HG03378 (cell line): Measurements from ENCODE around the gene CAB39.

ENCODE experiments used
- ATAC-seq: cut with Tn5 transposase; IDR thresholded peaks from one replicate; pipeline ENCODE4 v1.9.1; 2021; ENCODE audit warnings: mild to moderate bottlenecking, moderate library complexity; ENCODE audit not compliant: unreplicated experiment

Gene CAB39

DNA sequence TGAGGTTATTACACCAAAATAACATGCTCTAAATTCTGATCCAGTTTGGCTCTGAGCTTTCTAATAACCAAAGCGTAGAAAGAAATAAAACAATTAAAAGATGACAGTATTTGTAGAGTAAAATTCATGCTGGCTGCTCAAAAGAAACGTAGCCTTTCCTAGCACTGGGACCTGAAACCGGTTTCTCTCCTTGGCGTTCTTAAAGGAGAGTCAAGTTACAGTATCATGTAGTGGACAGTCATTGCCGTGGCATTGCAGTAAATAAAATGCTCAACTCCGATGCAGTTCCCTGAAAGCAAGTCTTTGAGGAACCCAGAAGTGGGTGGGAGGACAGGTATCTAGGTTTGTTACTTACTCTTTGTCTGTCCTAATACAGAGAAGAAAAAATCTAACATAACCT, 99.4 kb downstream of the CAB39 start:
- no peak for ATAC-seq

DNA sequence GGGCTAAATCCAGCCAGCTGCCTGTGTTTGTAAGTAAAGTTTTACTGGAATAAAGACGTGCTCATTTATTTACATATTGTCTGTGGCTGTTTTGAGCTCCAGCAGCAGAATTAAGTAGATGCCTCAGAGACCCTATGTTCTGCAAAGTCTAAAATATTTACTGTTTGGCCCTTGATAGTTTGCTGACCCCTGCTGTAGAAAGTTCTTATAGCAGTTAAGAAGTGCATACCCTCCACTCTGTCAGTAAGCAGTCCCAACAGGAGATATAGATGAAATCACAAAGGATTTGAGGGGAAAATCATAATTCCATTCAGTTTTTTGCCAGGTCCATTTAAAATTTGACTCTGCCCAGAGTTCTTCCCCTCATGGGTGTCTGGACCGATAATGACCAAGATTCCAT, 102.0 kb downstream of the CAB39 start:
- no peak for ATAC-seq

DNA sequence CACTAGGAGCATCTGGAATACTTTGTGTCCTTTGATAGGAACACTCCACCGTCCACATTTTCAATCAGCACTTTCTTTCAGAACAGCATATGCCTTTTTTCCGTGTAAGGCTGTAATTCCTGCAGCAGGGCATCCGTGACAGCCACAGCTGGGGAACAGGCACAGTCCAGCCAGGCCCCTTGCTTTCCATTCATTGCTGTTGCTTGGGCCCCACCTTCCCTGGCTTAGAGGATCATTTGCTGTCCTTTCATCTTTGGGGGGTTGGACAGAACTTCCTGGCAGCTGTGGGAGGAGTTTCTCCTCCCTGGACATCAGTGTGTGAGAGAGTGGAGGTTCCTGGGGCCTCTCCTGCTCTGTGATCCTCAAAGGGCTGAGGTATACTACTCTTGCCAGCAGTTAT, 102.4 kb downstream of the CAB39 start:
- ATAC-seq, result no peak

DNA sequence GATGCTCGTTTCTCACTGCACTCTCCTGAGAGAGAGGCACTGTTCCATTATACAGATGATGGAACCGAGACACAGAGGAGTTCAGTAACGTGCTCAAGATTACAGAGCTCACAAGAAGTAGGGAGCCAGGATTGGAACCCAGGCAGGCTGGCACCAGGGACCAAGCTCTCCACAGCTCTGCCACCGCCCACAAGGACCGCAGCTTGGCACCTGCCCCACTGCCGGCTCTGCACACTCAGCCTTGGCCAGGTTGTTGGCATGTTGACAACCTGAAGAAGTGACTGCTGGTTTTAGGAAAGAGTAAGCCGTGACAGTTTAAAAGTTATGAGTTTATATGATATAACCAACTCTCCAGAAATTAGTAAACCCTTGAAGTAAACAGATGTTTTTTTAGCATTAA, 104.1 kb downstream of the CAB39 start:
- no peak for ATAC-seq

DNA sequence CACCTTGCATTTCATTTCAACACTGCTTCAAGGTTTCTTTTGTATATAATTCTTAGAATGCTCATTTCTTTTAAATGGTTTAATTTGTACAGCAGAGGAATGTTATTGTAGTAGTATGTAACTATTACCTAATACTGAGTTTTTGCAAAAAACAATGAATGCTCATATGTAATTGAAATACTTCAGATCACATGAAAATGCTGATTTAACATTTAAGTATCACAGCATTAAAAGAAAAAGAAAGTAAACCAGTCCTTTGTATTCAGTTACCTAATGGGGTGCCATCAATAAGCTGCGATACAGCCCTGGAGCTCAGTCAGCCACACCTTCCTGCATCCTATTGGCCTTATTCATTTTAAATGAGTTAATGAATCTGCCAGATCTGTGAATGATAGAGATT, 106.8 kb downstream of the CAB39 start:
- ATAC-seq, result no peak

DNA sequence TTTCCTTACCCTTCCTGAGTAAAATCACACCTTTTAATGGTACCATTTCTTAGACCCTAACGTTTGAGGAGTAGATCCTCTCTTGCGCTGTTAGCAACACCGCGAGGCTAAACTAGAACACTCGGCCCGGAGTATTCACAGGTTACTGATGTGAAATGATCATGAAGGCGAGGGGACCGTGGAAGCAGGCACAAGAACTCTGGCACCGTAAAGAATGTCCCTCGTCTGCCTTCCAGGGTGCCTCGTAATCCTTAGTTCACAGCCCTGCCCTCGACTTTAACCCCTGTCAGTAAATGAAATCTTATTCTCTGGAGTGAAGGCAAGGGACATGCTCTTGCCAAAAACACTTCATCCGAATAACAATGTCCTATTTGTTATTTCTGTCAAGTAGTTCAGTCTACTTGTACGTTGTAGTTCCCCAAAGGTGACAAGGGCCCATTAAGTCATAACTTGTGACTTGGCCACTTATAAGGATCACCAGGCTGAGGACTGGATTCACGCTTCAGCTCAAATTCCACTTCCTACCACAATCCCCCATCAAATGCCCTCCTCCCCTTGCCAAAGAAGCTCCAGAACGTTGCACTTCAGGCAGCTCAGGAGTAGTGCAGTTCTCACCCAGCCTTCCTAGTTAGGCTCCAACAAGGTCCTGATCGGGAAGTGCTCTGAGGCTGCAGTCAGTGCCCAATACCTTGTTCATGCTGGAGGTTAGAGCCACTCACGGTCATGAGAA, 108.8 kb downstream of the CAB39 start:
- no peak for ATAC-seq

DNA sequence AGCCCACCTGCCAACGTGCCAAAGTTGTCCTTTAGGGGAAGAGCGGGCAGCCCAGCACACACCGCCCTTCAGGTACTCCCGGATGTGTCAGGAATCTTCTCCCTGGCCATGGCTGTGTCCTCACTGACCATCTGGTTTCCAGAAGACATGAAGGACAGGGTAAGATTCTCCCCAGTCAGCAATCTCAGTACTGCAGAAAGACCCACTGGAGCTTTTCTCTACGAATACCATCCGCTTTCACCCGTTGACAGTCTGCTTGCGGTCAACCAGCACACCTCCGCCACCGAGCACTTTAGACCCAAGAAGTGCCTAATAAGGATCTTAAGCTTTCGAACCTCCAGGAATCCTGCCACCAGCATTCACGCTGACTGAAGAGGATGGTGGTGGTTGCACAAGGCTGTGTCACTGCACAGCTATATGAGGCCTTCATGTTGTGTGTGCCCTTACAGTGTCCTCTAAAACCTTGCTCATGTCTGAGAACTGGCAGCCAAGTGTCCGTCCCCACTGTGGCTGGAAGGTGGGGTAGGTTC, 109.4 kb downstream of the CAB39 start:
- ATAC-seq, result no peak

DNA sequence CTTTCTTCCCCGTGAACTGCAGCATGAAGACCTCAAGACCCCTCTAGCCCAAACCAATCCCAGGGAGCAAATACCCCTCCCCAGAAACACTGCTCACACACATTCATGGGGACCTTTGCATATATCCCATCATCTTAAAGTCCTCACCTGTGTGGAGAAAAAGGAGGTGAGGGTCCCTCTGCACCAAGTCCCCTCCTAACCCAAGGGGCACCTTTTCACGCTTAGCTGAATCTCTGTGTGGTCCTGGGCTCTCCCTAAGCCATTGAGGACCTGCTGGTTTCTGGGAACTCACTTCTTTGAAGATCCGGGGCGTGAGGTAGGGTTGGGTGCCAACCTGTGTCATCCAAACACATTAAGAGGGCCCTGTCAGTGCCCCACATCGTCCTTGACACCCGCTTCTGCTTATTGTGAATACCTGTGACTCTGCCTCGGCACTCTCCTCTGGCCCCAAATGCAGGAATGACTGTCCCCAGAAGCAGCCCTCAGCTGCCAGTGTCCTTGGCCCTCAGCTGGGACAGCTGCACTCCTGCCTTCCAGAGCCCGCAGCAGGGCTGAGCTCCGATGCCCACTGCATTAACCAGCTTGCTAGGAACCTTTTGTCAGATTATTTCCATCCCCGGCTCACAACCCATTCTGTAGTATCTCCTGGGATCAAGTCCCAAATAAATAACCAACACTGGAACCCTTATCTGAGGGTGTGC, 110.8 kb downstream of the CAB39 start:
- ATAC-seq, result no peak

DNA sequence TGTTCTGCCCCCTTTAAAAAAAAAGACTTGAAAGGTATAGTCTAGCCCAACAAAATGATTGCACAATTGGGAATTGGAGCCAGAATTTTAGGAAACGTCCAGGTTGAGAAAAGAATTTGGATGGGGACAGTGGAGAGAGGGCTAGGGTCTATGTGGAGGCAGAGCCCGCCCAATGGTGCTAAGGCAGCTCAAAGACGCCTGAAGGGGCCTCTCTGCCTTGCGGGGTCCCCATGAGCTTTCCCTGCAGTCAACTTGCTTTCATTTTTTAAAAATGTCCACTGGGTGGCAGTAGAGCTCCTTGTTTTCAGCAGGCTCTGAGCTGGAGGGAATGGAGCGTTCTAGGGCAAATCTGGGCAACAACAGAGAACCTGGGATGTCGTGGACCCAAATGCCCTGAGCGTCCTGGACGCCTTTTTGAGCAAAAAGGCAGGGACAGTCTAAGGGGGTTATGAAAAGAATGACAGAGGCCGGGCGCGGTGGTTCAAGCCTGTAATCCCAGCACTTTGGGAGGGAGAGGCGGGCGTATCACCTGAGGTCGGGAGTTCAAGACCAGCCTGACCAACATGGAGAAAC, 111.8 kb downstream of the CAB39 start:
- ATAC-seq, result no peak

DNA sequence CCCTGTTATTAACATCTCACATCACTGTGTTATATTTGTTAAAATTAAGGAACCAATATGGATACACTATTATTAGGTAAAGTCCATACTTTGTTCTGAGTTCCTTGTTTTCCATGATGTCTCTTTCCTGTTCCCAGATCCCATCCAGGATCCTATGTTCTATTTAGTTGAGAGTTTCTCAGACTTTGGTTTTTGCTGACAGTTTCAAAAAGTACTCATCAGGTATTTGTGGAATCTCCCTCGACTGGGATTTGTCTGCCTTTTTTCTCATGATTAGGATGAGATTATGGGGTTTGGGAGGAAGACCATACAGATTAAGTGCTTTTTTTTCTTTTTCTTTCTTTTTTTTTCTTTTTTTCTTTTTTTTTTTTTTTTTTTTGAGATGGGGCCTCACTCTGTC, 112.7 kb downstream of the CAB39 start:
- ATAC-seq, result no peak

DNA sequence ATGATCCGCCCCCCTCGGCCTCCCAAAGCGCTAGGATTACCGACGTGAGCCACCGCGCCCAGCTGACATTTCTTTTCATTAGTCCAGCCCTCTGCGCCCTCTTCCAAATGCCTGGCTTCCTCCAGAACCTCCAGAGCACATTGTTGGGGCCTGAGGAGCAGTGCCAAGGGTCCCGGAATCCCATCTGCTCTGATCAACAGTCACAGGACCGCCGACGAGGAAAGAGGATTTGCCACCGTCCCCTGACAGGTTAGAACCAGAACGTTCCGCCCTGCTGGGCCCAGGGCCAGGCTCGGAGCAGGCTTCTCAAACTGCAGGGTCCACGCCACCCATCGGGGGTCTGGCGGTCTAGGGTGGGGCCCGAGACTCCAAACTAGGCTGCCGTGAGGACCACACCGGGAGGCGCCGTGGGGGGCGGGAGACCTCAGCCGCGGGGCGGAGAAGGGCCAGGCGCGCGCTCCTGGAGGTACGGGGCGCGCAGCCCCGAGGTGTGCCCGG, 115.2 kb downstream of the CAB39 start:
- no peak for ATAC-seq

DNA sequence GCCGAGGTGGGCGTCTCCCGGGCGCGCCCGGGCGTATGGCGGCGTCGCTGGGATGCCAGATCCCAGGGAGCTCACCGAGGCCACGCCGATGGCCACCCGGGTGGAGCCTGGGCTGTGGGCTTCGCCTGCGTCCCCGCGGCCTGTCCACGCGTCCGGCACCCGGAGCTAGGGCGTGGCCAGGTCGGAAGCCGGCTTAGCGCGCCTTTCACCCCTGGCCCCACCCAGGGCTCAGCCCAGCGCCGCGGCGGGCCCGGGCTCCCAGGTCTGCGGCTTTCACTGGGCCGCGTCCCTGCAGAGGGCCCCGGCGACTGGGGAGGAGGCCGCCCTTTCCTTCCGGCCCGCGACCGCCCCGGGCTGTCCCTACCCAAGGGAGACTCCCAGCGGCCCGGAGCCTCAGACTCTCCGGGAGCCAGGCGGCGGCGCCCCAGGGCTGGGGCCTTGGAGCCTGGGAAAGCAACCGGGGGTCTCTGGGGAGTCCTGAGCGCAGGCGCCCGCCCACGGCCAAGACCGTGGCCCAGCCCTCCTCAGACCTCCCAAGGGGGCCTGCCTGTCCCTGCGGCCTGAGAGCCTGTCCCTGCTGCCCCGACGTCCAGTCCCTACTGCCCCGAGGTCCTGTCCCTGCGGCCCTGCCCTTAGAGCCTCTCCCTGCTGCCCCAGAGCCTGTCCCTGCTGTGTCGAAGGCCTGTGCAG, 115.8 kb downstream of the CAB39 start:
- ATAC-seq, result no peak

DNA sequence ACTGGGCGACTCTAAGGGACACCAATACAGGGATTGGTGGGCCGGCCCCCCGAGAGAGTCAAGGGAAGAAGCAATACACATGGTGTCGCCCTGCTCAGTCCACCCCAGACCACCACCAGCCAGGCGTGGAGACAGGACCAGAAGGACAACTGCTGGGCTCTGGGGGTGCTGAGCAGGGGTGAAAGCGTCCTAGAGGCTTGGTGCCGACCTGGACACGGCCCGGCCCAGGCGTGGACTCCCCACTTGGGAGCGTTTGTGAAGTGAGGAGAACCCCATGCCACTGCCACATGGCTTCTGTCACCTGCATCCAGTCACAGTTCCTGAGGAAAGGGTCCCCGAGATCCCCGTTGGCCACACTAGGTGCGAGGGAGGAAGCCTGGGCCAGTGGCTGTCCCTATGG, 116.7 kb downstream of the CAB39 start:
- ATAC-seq, result no peak

DNA sequence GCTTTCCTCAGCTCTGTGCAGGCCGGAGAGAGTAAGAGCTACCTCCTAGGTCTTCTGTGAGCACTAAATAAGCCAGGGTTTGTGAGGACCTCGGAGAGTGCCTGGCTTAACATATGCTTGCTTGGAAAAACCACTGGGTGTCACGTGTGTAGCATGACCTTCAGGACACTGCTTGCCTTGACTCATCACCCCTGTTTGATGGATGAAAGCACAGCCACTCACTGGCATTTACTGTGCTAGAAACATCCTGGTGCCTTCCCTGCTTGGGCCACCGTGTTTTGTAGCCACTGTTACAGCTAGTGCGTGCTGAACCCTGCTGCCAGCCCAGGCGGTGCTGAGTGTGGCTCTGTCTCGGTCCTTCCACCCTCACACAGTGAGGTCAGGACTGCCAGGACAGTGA, 117.3 kb downstream of the CAB39 start:
- ATAC-seq, result no peak

DNA sequence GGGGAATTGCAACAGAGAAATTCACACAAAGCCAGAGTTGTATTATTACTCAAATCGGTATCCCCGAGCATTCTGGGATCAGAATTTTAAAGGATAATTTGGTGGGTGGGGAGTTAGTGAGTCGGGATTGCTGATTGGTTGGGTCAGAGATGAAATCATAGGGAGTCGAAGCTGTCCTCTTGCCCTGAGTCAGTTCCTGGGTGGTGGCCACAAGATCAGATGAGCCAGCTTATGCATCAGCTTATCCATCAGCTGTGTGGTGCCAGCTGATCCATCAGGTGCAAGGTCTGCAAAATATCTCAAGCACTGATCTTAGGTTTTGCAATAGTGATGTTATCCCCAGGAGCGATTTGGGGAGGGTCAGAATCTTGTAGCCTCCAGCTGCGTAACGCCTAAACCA, 117.8 kb downstream of the CAB39 start:
- ATAC-seq, result no peak

DNA sequence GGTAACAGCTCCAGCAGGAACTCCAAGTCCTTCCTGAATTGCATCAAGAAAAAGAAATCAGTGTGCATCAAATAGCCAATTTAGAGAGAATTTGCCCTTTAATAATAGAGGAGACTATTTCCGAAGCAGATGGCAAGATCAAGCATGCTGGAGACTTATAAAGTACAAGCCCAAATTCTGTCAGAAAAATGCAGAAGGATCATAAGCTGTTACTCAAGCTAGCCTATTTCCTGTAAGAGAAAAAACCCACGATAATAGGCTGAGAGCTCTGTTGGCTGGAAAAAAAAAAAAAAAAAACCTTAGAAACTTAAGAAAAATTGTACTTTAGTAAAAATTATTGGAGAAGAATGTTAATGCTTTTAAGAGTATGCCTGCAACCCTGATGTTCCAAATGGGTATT, 127.7 kb downstream of the CAB39 start:
- ATAC-seq, result no peak

DNA sequence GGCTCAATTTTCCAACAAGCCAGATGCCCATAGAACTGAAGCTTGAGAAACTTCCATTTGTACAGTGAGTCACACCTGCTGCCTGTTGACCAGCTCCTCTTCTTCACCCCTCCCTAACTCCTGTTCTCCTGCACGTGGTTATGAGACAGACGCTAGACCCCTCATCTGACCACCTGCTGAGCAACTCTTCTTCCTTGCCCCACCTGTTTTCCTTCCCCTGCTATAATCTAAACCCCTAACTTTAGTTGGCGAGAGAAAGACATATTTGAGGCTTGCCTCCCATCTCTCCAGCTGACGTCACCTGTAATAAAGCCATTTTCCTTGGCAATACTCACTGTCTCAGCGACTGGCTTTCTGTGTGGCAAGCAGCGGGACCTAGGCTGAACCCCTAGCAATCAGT, 129.8 kb downstream of the CAB39 start:
- no peak for ATAC-seq

DNA sequence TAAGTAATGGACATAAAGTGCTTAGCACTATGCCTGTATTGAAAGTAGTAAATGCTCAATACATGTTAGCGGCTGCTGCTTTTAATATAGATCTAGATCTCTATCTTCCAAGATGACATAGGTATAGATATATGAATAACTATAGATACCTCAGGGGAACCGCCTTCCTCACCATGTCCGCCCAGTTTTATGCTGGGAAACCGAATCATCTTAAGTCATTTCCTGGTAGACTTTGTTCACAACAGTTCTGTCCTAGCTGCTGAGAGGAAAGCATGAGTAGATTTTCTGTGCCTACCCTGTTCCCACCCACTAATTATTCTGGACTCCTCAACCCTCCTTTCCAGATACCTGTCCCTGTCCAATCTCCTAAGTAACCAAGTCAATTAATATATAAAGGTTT, 130.5 kb downstream of the CAB39 start:
- ATAC-seq, result no peak

DNA sequence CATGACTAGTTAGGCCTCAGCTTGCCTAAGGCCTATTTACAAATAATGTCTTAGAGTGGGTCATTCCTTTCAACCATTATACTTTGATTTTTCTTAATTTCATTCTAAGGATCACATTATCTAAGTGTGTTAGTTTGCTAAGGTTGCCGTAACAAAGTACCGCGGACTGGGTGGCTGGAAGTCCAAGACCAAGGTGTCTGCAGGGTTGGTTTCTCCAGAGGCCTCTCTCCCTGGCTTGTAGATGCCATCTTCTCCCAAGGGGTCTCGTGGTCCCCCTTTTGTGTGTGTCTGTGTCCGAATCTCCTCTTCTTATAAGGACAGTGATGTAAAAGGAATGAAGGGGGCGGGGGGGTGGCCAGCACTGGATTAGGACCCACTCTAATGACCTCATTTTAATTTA, 133.7 kb downstream of the CAB39 start:
- ATAC-seq, result no peak

DNA sequence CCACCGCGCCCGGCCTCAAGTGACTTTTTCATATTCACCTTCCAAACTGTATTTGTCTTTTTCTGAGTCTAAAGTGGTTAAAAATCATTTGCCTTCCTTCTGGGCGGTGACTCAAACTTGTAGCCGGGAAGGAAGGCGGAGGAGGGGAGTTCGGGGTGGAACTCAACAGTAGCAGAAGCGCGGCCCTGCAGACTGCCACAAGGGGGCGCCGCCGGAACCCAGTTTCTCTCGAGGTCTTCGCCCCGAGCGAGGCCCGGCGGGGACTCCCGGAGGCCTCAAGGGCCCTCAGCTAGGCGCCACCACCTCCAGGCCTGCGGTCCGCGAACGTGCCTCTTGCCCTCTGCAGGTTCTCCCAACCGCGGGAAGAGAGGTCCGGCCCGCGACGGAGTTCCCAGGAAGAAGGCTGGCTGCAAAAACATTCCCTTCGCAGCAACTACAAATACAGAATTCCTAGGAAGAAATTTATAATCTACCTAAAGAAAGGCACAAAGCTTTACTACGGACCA, 135.3 kb downstream of the CAB39 start:
- ATAC-seq, result peak; percentile 90
